HG03060 (cell line): ENCODE results near the gene NUCKS1.

Experiments used
- ATAC-seq: cut with Tn5 transposase; IDR thresholded peaks from one replicate; pipeline ENCODE4 v1.9.1; 2021; ENCODE audit warnings: low read depth, moderate number of reproducible peaks; ENCODE audit not compliant: unreplicated experiment

NUCKS1 gene, protein sequence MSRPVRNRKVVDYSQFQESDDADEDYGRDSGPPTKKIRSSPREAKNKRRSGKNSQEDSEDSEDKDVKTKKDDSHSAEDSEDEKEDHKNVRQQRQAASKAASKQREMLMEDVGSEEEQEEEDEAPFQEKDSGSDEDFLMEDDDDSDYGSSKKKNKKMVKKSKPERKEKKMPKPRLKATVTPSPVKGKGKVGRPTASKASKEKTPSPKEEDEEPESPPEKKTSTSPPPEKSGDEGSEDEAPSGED

DNA sequence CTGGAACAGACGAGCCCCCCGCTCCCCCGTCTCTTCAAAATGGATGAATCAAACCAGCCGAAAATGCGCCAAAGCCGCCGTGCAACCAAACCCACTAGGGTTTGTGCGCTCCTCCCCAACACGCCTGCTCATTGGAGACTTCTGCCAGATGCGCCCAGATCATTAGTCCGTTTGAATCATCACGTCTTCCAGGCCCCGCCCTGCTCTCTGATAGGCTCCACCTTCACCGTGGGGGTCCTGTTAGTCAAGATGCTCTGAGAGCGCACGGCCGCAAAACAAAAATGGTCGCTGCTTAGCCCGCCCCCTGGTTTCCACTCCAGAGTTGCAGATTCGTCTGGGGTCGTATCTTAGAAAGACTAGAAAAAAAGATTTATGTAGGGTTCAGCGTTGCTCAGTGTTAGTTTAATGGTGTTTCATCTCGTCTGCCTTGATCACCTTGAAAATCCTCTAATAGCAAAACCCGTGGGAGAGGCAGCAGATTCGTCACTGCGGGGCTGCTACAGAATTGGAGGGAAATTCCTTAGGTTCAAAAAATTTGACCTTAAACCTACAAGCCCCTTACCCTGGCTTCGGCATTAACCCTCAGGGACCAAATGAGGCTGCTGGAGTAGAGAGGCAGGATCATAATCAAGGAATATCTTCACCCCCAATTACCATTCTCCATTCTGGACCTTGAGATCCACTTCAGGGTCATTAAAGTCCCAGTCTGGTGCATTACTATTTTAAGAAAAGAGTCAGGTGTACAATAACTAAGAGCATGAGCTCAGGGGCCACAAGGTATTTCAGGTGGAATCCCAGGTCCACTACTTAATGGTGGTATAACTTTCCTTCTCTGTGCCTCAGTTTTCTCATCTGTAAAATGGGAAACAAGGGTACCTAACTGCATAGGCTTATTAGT, at the start of gene NUCKS1:
Gene NUCKS1, minus strand, starts transcription at position 45 of the 898 bp plus-strand sequence. CDS start 209 bp downstream, outside the sequence.
- ATAC-seq = peak; percentile 85

DNA sequence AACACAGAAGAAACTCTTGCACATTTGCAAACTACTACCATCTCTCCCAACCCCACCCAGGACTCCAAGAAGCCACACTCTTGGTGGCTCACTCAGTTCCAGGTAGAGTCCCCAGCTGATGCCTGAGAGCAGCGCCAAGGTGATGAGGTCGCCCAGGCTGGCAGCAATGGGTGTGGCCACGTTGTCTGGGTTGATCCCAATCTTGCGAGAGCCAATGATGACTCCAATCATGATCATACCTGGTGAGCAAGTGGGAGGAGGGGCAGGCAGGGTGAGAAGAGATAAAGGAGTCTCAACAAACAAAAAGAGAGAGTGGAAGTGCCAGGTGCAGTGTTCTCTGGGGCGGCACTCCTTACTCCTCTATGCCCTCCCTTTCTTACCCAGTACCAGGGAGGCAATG, 48.6 kb upstream of the NUCKS1 start:
- no peak for ATAC-seq

DNA sequence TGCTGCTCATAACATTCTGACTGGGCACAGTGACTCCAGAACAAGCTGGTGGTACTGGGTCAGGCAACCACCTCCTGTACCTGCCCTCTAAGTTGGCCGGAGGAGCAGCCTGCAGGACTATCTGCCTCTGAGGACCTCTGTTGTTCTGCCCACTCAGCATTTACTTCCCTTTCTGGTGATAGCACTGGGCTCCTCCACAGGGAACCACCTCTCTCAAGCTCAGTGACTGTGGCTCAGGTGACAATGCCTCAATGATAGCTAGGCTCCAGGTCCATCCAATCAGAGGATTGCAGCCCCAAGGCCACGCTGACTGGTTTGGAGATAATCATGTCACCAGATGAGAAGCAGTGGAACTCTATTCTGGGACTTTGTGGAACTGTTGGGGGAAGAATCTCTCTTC, 47.2 kb upstream of the NUCKS1 start:
- no peak for ATAC-seq

DNA sequence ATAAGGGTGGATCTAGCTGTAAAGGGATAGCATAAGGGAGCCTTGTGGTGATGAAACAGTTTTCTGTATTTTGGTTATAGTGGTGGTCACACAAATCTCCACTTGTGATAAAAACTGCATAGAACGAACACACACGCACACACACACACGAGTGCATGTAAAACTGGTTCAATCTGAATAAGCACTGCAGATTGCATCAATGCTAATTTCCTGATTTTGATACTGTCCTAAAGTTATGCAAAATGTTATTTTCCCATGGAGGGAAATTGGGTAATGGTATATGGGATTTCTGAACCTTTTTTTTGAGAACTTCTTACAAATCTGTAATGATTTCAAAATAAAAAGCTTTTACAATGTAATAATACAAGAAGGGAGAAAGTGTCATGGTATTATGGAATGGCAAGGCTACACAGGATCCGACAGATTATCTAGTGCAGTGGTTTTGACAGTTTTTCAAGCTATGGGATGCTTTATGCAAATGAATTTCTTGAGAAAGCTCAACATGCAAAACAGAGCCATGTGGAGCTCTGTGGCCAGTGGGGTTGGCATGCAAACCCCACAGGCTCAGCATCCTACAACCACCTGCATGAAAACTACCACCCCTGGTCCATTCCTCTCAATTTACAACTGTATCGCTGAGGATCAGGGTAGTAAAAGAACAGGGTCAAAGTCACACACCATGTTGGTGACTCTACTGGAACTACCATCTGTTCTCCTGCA, 44.2 kb upstream of the NUCKS1 start:
- ATAC-seq = no peak

- ATAC-seq = no peak
These were observed 43.1 kb upstream of the NUCKS1 start for GRCh38 chr1:205792961-205793673.

DNA sequence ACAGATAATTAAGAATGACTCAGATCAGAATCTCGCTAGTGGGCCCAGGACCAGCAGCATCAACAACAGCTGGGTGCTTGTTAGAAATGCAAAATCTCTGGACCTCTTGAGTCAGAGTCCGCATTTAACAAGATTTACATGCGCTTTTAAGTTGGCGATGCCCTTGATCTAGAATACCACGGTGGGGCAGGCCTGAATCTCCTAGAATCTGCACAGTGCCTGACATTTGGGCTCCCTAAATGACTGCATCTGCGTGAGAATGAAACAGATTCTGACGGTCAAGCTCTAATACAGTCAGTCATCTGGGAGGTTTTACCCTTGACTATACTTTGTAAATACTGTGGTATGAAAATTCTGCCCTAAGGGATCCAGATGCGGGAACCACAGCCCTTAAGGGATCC, 42.5 kb upstream of the NUCKS1 start:
- ATAC-seq = no peak

- no peak for ATAC-seq
These were observed 41.7 kb upstream of the NUCKS1 start for GRCh38 chr1:205791568-205792180.

- no peak for ATAC-seq
These were observed 37.4 kb upstream of the NUCKS1 start for GRCh38 chr1:205787287-205787916.

- ATAC-seq = no peak
These were observed 36.6 kb upstream of the NUCKS1 start for GRCh38 chr1:205786601-205787000.

- no peak for ATAC-seq
These were observed 35.5 kb upstream of the NUCKS1 start for GRCh38 chr1:205785446-205785845.

GRCh38 chr1:205783904-205784303, 33.9 kb upstream of the NUCKS1 start:
- no peak for ATAC-seq

GRCh38 chr1:205783433-205783795, 33.4 kb upstream of the NUCKS1 start:
- no peak for ATAC-seq

- ATAC-seq = no peak
These were observed 32.8 kb upstream of the NUCKS1 start for GRCh38 chr1:205782627-205783432.

DNA sequence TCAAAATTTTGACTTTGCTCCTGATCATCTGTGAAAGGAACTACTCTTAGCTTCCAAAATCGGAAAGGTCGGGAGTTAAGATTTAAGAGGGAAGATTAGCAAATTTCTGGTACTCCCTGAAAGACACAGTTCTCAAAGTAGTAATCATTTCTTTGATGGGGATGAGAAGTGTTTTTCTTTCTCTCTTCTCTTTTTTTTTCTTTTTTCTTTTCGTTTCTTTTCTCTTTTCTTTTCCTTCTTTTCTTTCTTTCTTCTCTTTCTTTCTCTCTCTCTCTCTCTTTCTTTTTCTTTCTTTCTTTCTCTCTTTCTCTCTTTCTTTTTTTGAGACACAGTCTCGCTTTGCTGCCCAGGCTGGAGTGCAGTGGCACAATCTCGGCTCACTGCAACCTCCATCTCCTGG, 30.4 kb upstream of the NUCKS1 start:
- no peak for ATAC-seq

GRCh38 chr1:205777994-205778393, 28.0 kb upstream of the NUCKS1 start:
- ATAC-seq = no peak

GRCh38 chr1:205775717-205776056, 25.7 kb upstream of the NUCKS1 start:
- no peak for ATAC-seq

- peak; percentile 77 for ATAC-seq
These were observed 25.2 kb upstream of the NUCKS1 start, which contains the start of gene RAB29 for GRCh38 chr1:205775015-205775716. Gene RAB29 (minus strand): TSS chr1:205775482. CDS start chr1:205774956, 526 bp downstream.
